ENCODE results near the gene COPZ2.

COPZ2 gene

DNA sequence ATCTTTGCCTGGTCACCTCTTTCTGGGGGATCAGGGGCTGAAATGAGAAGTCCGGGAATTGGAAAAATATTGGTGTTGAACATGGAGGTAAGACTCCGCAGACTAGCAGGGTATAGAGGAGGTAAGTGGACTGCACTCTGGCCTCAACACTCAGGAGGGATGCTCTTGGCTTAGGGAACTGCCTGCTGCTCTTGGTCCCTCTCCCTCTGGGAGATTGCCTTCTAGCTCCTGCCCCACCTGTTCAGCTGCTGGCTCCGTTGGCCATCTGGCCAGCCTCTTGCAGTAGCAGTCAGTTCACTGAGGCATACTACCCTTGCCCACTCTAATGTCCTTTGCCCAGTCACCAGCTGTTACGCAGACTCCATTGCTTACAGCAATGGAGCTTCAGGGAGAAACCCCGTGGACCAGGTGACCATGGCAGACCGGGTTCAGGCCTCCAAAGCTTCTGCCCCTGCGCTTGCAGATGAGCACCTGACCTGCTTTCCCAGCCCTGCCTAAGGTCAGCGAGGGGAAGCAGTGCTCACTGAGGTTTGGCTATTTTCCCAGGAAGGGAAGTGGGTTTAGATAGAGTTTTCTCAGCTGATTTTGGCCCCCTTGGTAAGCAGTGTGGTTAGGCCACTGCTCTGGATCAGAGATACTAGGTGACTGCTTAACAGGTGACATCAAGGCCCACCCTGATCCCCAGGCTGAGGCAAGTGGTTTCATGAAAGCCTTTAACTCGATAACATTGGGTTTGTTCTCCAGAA is 54.8 kb downstream of the COPZ2 start:
- no peak for DNase-seq

GRCh38 chr17:47982091-47982617 is 55.4 kb downstream of the COPZ2 start:
- no peak for DNase-seq

- no peak for DNase-seq
These were observed 56.1 kb downstream of the COPZ2 start for GRCh38 chr17:47981462-47981861.

DNA sequence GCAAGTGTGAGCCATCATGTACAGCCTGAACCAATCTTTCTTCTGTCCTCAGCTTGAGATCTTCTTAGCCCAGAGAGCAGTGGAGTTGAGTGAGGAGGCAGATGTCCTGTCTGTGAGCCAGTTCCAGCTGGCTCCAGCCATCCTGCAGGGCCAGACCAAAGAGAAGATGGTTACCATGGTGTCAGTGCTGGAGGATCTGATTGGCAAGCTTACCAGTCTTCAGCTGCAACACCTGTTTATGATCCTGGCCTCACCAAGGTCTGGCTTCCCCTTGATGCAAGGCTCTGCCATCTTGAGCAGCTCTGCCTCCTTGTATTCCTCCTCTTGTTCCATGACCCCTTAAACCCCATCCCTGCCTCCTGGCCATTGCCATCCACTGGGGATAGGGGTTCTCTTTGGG is 57.1 kb downstream of the COPZ2 start:
- no peak for DNase-seq

GRCh38 chr17:47978324-47978723 is 59.3 kb downstream of the COPZ2 start:
- DNase-seq: peak; percentile 38

All from NCI-H345 (cell line).